Measurements from ENCODE around the gene STRADB.
"Not testable (repeated sequence)": the region's sequence is repeated elsewhere in the genome, so short reads cannot be mapped to it uniquely, and the experiment has no call there.

STRADB gene

DNA sequence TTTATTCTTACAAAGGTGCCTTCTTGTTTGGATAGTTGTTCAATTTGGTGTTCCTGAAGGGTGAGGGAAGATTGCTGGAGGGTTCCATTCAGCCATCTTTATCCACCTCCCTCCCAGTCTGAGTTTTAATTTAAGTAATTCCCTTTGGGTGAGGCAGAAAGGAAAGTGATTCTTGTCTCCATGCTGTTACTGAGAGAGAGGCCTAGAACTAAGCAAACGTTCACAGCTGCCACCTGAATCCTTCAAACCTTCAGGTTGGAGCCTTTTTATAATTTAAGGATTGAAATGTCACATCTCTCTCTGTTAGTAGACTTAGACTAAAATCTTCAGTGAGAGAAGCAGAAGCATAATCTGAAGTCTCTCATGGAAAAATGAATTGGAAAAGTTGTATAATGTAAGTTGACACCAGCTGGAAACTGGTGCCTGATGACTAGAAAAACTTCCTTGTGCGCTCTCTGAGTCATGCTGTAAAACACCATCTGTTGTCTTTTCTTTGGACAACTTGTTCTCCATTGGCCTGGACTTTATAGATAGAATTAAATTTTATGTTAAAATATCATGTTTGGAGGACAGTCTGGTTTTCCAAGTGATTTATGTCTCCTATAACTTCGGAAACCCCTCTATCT lies 14.6 kb downstream of the STRADB start:
- DNase-seq (ENCODE audit: low read depth in 2 of 3, low spot score in 2 of 3): no peak

DNA sequence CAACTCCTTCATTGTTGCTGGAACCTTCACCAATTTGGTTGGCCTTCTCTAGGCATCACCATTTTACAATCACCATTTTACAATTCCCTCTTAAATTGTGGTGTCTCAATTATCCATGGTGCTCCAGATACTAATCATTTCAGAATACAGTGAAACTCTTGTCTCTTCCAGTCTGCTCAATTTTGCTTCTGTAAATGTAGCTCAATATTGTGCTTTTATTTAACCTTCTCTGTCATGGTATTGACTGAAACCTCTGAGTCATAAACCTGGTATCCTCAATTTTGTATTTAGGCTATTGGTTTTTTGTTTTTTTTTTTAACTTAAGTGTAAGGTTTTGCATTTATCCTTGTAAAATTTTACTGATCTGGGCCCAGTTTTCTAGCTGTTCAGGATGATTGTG lies 16.1 kb downstream of the STRADB start:
- no peak for DNase-seq (ENCODE audit: low read depth in 2 of 3, low spot score in 2 of 3)

GRCh38 chr2:201470821-201471731 lies 19.5 kb downstream of the STRADB start:
- no peak for DNase-seq (ENCODE audit: low read depth in 2 of 3, low spot score in 2 of 3)

GRCh38 chr2:201471732-201472393 lies 20.3 kb downstream of the STRADB start:
- DNase-seq (ENCODE audit: low read depth in 2 of 3, low spot score in 2 of 3): no peak

- DNase-seq (ENCODE audit: low read depth in 2 of 3, low spot score in 2 of 3): no peak
These were observed 20.9 kb downstream of the STRADB start for GRCh38 chr2:201472411-201472810.

- no peak for DNase-seq (ENCODE audit: low read depth in 2 of 3, low spot score in 2 of 3)
These were observed 31.0 kb downstream of the STRADB start for GRCh38 chr2:201482543-201482942.

GRCh38 chr2:201483342-201483741 lies 31.8 kb downstream of the STRADB start:
- DNase-seq (ENCODE audit: low read depth in 2 of 3, low spot score in 2 of 3): no peak

GRCh38 chr2:201483758-201484157 lies 32.2 kb downstream of the STRADB start:
- not testable (repeated sequence) for DNase-seq (ENCODE audit: low read depth in 2 of 3, low spot score in 2 of 3)

DNA sequence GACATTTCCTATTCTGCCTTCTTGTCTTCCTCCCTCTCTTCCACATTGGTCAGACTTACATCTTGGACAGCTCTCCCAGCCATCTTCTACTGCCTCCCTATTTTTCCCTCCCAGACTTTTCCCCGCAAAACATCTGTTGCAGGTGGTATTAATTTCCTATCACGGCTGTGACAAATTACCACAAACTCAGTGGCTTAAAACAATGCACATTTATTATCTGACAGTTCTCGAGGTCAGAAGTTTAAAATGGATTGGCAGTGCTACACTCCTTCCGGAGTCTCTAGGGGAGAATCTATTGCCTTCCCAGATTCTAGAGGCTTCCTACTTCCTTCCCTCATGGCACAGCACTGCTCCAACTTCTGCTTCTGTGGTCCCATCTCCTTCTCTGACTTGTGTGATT lies 33.3 kb downstream of the STRADB start:
- DNase-seq (ENCODE audit: low read depth in 2 of 3, low spot score in 2 of 3): no peak

- no peak for DNase-seq (ENCODE audit: low read depth in 2 of 3, low spot score in 2 of 3)
These were observed 38.8 kb downstream of the STRADB start for GRCh38 chr2:201490291-201490690.

GRCh38 chr2:201496785-201497184 lies 45.2 kb downstream of the STRADB start:
- DNase-seq (ENCODE audit: low read depth in 2 of 3, low spot score in 2 of 3): no peak

DNA sequence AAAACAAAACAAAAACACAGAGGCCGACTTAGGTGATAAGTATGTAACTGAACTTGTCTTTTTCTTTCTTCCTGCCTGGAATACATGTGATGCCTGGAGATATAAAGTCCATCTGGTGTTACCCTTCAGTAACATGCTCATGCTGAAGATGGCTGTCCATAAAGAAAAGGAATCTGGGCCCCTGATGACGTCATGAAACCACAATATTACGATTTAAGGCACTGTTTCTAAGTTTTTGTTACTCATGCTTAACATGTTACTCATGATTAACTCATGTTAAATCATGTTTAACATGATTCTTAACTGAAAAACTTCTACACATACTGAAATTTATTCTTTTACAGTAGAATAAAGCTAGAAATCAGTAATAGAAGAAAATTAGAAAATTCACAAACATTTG lies 49.0 kb downstream of the STRADB start:
- no peak for DNase-seq (ENCODE audit: low read depth in 2 of 3, low spot score in 2 of 3)

DNA sequence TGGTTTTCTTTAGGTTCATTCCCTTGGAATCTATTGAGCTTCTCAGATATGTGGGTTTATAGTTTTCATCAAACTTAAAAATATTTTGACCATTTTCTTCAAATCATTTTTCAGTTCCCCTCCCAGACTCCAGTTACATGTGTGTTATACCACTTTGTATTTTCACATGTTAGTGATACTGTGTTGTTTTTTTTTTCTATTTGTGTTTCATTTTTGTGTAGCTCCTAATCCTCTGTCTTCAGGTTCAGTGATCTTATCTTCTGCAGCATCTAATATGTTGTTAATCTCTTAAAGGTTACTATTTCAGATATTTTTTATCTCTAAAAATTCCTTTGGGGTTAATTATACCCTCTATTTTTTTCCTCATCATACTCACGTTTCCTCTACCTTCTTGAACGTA lies 51.2 kb downstream of the STRADB start:
- DNase-seq (ENCODE audit: low read depth in 2 of 3, low spot score in 2 of 3): no peak

DNA sequence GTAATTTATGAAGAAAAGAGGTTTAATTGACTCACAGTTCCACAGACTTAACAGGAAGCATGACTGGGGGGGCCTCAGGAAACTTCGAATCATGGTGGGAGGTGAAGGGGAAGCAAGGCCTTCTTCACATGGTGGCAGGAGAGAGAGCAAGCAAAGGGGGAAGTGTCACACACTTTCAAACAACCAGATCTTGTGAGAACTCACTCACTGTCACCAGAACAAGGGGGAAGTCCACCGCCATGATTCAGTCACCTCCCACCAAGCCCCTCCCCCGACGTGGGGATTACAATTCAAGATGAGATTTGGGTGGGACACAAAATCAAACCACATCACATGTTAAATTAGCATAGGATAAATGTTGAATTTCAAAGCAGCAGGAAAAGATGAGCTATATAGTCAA lies 56.2 kb downstream of the STRADB start:
- DNase-seq (ENCODE audit: low read depth in 2 of 3, low spot score in 2 of 3): no peak

GRCh38 chr2:201513271-201513670 lies 61.7 kb downstream of the STRADB start:
- DNase-seq (ENCODE audit: low read depth in 2 of 3, low spot score in 2 of 3): no peak

DNA sequence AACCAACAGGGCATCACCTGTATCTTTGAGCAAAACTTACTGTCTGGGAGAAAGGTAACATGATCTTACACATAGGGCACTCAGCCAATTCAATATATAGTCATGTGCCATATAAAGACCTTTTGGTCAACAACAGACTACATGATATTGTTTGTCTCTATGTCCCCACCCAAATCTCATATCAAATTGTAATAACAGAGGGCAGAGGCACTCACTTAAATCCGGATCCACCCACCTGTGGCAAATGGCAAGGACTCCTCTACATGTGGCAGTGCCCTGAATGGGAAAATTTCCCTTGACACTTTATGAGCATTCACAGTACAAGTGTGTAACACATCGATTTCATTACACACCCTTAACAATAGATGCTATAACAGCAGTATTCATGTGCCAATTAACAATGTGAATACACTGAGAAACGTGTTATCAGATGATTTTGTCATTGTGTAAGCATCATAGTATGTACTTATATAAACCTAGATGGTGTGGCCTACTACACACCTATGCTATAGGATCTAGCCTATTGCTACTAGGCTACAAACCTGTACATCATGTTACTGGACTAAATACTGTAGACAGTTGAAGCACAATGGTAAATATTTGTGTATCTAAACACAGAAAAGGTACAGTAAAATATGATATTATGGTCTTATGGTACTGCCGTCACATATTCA lies 64.2 kb downstream of the STRADB start:
- DNase-seq (ENCODE audit: low read depth in 2 of 3, low spot score in 2 of 3): no peak

- DNase-seq (ENCODE audit: low read depth in 2 of 3, low spot score in 2 of 3): no peak
These were observed 65.6 kb downstream of the STRADB start for GRCh38 chr2:201517094-201517493.

GRCh38 chr2:201520201-201520600 lies 68.7 kb downstream of the STRADB start:
- no peak for DNase-seq (ENCODE audit: low read depth in 2 of 3, low spot score in 2 of 3)

DNA sequence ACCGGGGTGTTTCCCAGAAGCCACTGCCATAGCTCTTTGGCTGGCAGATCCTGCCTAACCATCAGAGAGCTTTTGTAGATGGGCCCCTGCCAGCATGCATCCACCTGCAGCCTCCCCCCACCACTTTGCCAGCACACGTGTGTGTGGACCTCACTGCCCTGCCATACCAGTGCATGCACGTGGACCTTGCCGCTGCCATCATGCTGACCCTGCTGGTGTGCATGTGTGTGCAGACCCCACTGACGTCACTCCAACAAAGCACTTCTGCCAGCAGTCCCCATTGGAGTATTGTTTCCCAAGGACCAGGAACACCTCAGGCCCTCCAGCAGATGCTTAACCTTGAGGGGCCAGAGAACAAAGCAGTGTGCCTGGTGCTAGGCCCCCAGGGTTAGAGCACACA lies 71.4 kb downstream of the STRADB start:
- no peak for DNase-seq (ENCODE audit: low read depth in 2 of 3, low spot score in 2 of 3)

DNA sequence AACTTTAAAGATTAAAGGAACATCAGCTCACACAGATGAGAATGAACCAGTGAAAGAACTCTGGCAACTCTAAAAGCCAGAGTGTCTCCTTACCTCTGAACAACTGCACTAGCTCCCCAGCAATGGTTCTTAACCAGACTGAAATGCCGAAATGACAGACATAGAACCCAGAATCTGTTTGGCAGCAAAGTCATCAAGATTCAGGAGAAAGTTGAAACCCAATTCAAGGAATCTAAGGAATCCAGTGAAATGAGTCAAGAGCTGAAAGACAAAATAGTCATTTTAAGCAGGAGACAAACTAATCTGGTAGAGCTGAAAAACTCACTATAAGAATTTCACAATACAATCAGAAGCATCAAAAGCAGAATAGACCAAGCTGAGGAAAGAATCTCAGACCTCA lies 72.0 kb downstream of the STRADB start:
- DNase-seq (ENCODE audit: low read depth in 2 of 3, low spot score in 2 of 3): no peak
